Stimulated activated CD4-positive, alpha-beta T cell treated with anti-CD3 and anti-CD28 coated beads, TNF-alpha, amount 100 ng/mL, for 4 hours (primary cell): ENCODE measurements around the gene STAT3.
"Not testable (repeated sequence)": the region's sequence is repeated elsewhere in the genome, so short reads cannot be mapped to it uniquely, and the experiment has no call there.

Experiments
- DNase-seq, 3 experiments: peaks; one replicate each; pipeline ENCODE4 v3.0.0-alpha.2; 2020; ENCODE audit warnings: low read depth in 3 of 3

The STAT3 gene

DNA sequence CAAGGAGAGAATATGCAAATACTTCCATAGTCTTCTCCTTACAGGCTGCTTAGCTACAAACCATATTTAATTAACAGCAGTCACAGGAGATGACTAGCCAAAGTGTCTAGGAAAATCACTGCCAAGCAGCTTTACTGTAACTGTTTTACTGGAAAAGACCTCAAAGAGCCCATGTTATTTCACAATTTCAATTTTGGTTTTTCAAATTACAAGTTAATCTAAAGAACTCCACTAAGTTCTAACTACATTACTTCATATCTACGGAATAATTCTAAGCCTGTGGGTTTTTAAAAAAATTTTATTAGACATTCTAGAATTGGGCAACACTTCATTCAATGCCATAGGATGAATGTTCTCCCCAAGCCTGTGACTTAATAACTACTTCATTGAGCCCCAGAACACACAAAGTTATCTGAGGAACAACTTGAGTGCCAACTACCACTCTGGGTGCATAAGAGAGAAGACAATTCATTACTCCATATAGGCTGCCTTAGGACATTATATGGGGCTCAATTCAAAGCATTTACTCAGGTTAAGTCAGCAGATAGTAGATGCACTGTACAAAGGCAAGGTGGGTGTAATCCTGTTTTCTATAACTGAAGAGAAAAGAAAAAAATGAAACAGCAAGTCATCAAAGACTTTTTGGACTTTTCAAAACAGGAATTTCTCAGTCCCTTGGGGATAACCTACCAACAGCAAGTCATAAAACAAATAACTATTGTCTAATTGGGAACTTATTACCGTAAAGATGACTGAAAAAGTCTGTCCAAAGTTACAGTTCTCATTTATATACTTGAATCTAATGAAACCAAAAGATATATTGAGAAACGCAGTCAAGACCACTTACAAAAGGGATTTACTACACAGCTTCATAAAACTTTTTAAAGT, 33.0 kb downstream of the STAT3 start:
- no peak for DNase-seq

DNA sequence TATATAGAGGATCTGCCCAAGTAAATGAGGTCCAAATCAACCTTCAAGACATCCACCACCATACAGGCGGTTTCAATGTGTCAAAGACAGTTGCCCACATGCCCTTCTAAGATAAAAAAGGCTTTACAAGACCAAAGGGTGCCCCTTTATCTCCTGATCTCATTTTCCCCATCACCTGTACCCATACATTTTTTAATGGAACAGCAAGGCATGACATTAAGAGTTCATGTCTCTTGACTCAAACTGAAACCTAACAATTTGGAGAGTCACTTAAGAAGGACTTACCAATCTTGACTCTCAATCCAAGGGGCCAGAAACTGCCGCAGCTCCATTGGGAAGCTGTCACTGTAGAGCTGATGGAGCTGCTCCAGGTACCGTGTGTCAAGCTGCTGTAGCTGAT, 40.1 kb downstream of the STAT3 start:
- DNase-seq: no peak

GRCh38 chr17:42347606-42348005, 40.6 kb downstream of the STAT3 start:
- no peak for DNase-seq

DNA sequence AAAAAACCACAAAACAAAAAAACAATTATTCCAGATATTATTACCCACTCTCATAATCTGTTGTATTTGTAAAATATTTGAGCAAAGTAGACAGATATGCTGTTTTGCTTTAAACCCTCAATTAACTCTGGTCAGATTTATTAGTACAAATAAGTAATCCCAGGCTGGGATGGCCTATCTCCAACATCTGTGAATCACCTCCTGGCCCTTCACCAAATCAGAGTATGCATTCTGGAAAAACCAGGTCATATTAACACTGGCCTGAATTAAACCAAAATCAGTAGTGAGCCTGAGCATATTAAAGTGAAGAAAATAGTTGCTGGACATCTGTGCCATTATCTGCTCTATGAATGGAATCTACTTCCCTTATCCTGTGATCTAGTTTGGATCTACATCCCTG, 41.0 kb downstream of the STAT3 start:
- no peak for DNase-seq

GRCh38 chr17:42346481-42346880, 41.8 kb downstream of the STAT3 start:
- DNase-seq: no peak

DNA sequence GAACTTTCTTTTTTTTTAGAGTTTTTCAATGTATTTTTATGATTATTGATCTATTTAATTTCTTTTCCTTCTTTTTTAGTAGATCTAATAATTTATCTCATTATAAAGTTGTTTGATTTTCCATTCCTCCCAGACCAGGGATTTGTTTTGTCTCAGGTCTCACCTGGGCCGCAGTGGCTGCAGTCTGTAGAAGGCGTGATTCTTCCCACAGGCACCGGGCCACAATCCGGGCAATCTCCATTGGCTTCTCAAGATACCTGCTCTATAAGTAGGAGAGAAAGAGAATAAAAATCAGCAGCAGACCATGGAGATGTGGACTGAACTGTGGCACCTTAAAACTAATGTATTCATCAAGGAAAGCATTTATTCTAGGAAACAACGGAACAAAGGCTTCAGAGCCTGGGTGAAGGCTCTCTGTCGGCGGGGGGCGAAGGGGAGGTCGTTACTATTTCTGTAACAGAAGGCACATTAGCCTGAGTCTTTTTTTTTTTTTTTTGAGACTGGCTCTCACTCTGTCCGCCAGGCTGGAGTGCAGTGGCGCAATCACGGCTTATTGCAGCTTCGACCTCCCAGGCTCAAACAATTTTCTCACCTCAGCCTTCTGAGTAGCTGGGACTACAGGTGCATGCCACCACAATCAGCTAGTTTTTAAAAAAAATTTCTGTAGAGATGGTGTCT, 42.7 kb downstream of the STAT3 start:
- DNase-seq: no peak

- DNase-seq: no peak
Measured at GRCh38 chr17:42342242-42343008, 45.8 kb downstream of the STAT3 start.

GRCh38 chr17:42341568-42341967, 46.7 kb downstream of the STAT3 start:
- DNase-seq: no peak

DNA sequence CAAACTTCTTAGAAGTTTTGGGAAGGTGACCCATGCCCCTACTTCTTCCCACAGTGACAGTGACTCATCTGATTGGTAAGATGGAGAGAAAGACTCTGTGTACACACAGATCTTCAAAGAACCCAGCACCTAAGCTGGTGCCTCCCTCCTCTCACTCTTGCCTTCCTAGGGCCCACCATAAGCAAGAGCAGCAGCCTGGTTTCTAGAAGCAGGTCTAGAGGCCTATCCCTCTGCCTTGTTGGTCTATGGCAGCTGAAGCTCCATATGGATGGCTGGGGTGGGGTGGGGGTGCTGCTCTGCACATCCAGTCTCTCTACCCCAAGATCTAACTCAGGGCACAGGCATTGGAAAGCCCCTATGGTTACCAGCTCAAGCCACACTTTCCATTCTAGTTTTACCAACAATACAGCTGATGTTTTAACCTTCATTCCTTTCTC, 47.5 kb downstream of the STAT3 start:
- peak in 1 of 3 experiments; percentile 23 for DNase-seq

DNA sequence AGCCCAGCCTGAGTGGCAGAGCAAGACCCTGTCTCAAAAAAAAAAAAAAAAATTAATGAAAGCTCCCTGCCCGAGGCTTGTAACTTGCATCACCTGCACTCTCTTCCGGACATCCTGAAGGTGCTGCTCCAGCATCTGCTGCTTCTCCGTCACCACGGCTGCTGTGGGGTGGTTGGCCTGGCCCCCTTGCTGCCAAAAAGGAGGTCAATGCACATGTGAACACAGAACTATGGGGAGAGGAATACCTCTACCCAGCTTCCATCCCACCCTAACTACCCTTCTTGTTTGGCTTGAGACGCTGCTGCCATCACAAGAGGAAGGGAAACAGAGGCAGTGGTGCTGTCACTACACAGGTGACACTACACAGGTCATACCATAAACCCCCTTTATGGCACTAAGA, 49.0 kb downstream of the STAT3 start:
- DNase-seq: no peak

DNA sequence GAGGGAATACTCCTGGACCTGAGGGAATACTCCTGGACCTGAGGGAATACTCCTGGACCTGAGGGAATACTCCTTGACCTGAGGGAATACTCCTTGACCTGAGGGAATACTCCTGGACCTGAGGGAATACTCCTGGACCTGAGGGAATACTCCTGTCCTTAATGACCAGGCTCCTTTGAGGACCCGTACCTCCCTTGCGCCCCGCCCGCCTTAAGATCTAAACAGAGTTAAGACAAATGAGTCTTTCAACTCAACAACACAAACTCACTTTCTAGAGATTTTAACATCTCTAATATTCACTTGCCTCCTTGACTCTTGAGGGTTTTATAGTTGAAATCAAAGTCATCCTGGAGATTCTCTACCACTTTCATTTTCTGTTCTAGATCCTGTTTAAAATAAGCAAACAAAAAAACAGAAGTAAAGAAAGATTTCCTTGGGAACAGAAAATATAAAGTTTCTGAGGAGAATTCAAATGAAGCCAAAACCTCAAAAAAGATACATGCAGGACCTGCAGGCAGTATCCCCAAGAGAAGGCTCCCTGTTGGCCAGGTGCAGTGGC, 49.7 kb downstream of the STAT3 start:
- no peak for DNase-seq

DNA sequence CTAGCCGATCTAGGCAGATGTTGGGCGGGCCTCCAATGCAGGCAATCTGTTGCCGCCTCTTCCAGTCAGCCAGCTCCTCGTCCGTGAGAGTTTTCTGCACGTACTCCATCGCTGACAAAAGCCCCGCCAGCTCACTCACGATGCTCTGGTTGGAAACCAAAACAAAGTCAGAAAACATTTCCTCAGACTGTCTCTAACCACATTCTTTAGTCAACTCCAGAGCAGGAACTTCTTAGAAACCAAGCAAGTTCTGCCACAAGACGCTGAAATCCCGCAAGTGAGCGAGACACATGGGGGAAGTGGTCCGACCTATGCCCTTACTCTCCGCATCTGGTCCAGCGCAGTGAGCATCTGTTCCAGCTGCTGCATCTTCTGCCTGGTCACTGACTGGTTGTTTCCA, 50.8 kb downstream of the STAT3 start:
- DNase-seq: peak in 1 of 3 experiments; percentile 53

- no peak for DNase-seq
Measured at GRCh38 chr17:42334677-42335076, 53.6 kb downstream of the STAT3 start.

GRCh38 chr17:42333053-42333452, 55.2 kb downstream of the STAT3 start:
- no peak for DNase-seq

GRCh38 chr17:42329025-42329976, 58.9 kb downstream of the STAT3 start:
- DNase-seq: no peak

GRCh38 chr17:42325026-42325425, 63.2 kb downstream of the STAT3 start:
- DNase-seq: no peak

GRCh38 chr17:42323268-42323773, 64.9 kb downstream of the STAT3 start:
- DNase-seq: no peak

DNA sequence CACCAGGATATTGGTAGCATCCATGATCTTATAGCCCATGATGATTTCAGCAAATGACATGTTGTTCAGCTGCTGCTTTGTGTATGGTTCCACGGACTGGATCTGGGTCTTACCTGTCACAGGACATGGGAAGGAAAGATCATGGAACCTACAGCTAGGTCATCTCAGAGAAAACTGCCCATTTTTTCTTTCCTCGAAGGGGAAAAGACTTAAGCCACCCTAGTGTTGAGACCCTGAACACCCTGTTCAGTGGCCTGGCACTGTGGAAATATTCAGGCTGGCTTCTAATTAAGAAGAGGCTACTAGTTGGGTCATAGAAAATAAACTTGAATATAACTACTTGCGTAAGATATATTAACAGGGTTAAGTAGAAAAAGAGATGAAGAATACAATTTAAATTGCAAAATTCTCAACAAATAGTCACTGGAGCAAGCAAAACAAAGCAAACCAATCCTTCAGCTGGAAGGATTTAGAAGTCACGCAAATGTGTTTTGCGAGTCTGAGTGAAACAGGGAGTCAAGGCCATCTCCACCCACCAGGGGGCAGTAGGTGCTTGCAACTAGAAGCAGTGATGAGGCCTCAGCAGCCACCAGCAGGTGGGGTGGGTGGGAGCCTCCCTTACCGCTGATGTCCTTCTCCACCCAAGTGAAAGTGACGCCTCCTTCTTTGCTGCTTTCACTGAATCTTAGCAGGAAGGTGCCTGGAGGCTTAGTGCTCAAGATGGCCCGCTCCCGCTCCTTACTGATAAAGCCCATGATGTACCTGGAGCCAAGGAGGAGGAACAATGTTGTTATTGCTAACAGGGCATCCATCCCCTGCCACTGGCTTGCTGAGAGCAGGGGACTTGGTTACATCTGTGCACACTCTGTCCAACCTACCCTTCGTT, 65.6 kb downstream of the STAT3 start:
- DNase-seq: peak; percentile 84 to 94 (median 89)

- no peak for DNase-seq
Measured at GRCh38 chr17:42321555-42321954, 66.7 kb downstream of the STAT3 start.

GRCh38 chr17:42317967-42318366, 70.3 kb downstream of the STAT3 start:
- not testable (repeated sequence) for DNase-seq
